GM18505 (cell line): ENCODE data around the gene CAPN7.

Experiments
- ATAC-seq: cut with Tn5 transposase; IDR thresholded peaks from one replicate; pipeline ENCODE4 v1.9.1; 2021; ENCODE audit not compliant: unreplicated experiment
- POLR2A ChIP-seq: IDR thresholded peaks from 4 replicates; pipeline ENCODE4 v1.6.1; 2011; ENCODE audit warnings: borderline replicate concordance; ENCODE audit not compliant: insufficient read depth, insufficient read length; ENCODE audit errors: extremely low read depth

Gene CAPN7

GRCh38 chr3:15229262-15229661 is 23.2 kb downstream of the CAPN7 start:
- no peak for ATAC-seq
- no peak for TF ChIP-seq POLR2A

DNA sequence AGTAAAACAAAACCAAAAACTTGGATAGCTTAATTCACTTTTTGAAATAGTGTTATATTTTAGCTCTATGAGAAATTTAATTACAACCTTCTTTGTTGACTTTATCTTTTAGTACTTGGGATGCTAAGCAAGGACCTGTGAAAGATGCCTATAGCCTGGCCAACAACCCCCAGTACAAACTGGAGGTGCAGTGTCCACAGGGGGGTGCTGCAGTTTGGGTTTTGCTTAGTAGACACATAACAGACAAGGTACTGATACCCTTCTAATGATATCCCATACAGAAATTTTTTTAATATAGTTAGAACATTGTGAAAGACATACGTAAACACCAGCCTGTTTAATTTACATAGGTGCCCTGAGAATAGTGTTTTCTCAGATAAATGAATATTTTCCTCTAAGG is 35.3 kb downstream of the CAPN7 start:
- no peak for ATAC-seq
- TF ChIP-seq POLR2A: no peak

GRCh38 chr3:15243822-15244482 is 37.9 kb downstream of the CAPN7 start:
- no peak for ATAC-seq

DNA sequence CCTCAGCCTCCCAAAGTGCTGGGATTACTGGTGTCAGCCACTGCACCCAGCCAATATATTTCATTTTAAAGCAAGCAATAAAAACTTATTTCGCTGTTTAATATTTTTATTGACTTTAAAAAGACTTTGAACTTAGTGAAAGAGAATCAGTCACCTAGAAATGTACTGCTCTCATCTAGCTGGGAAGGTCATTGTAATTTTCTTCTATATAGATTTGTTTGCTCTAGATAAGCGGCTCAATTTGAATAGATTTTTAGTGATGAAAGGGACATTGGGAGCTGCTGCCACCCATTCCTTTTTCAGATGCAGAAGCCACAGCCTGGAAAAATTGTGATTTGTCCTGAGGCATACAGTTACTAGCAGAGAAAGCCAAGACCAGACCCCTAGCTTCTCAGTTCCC is 40.1 kb downstream of the CAPN7 start:
- no peak for TF ChIP-seq POLR2A
- ATAC-seq: no peak

More at GRCh38 chr3:15243822-15244482, 37.9 kb downstream of the CAPN7 start:
- TF ChIP-seq POLR2A: no peak

- ATAC-seq: no peak
- TF ChIP-seq POLR2A: no peak
These were observed 47.1 kb downstream of the CAPN7 start for GRCh38 chr3:15253023-15253697.

DNA sequence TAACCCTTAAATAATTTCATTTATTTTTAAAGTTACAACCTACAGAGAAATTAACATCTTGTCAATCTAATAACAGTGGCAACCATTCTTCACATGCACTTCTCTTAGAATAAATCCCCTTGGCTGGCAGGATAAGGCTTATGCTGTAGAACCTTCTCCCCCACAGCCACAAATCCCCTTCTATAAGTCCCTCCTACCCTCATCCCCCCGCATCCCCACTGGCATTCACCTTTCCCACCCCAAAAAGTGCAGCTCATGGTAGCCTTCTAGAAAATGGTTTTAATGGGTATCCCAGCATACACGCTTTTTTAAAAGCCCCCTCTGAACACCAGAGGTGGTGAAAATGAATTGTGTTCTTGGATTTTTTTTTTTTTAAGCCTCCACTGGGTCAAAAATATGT is 49.2 kb downstream of the CAPN7 start:
- no peak for TF ChIP-seq POLR2A
- ATAC-seq: no peak

GRCh38 chr3:15256861-15257341 is 50.9 kb downstream of the CAPN7 start:
- TF ChIP-seq POLR2A: no peak
- no peak for ATAC-seq

DNA sequence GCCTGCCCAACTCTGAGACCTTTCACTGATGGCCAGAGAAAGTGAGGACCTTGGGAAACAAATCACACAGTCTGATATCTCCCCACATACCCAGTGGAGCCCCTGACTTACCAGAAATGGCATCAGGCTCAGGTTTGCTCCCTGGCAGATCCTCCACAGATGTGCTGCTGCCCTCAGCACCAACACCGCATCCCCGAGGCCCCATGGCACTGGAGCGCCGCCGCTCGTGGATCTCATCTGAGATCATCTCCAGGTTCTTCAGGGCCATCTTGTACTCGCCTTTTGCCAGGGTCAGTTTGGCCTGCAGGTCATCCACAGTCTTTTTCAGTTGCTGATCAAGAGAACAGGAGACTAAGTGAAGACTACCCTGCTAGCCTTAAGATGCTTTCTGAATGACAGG is 52.7 kb downstream of the CAPN7 start:
- no peak for TF ChIP-seq POLR2A
- ATAC-seq: no peak

DNA sequence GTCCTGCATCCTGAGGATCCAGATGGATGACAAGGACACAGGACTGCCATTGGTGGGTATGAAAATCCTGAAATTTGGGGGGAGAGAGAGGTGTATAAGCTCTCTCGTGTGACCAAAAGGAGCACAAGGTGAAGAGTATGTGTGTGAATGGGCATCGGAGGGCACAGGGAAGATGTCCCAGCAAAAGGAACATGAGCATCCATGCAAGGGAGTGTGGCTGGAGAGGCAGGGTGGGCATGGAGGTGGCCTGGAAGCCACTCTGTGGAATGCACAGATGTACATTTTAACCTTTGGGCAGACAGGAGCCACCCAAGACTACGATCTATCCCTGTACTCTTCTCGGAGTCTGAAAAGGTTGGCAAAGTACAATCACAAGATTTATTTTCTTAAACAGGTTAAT is 54.5 kb downstream of the CAPN7 start:
- ATAC-seq: no peak
- no peak for TF ChIP-seq POLR2A

DNA sequence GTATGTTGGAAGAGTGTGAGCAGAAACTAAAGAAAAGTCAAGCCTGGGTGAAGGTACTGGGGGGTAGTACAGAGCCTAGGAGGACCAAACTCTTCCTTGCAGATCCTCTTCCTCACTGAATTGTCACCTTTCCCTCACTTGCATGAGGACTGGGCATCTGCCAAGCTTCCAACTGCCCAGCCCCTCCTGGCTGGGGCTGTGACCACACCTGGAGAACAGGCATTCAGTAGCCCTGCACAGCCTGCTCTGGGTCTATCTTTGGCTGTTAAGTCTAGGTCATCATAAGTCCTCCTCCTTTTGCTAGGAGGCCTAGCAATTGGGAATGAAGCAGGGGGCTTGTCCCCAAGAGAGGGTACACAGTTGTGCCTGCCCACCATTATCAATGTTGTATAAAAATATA is 55.2 kb downstream of the CAPN7 start:
- no peak for ATAC-seq
- no peak for TF ChIP-seq POLR2A

DNA sequence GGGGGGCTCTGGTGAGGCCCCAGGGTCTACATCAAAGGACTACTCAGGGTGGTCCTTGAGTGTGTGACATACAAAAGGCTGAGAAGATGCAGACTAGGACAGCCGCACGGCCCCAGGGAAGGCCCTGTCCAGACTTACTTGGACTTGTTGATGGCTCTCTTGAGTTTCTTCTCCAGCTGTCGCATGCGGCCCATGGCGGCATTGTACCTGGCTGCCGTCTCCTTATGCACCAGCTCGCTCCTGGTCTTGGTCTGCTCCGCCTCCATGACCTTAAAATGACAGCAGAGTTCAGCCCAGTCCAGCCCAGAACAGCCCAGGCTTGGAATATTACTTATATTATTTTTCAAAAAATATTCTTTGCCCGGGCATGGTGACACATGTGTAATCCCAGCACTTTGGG is 56.0 kb downstream of the CAPN7 start:
- TF ChIP-seq POLR2A: no peak
- no peak for ATAC-seq

GRCh38 chr3:15263120-15263519 is 57.1 kb downstream of the CAPN7 start:
- no peak for TF ChIP-seq POLR2A

GRCh38 chr3:15263926-15264325 is 57.9 kb downstream of the CAPN7 start:
- no peak for ATAC-seq
- TF ChIP-seq POLR2A: no peak

More at GRCh38 chr3:15263120-15263519, 57.1 kb downstream of the CAPN7 start:
- ATAC-seq: no peak

GRCh38 chr3:15264486-15264885 is 58.4 kb downstream of the CAPN7 start:
- no peak for ATAC-seq
- TF ChIP-seq POLR2A: no peak
